Measurements from ENCODE around the gene GPR171.

Gene GPR171

DNA sequence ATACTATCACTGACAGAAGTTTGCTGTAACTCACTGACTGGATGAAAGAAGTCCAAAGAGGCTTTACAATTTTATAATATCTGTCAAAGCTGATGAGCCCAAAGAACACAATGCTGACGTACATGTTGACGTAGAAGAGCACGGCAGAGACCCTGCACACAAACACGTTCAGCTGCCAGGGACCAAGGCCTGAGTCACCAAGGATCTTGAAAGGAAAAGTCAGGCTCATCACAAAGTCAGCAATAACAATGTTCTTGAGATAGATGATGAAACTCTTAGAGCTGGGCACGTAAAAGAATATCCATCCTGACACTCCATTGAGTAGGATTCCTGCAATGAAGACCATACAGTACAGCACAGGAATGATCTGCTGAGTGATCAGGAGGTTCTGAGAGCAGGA, 10.9 kb upstream of the GPR171 start:
- DNase-seq (ENCODE audit: low read depth): no peak

DNA sequence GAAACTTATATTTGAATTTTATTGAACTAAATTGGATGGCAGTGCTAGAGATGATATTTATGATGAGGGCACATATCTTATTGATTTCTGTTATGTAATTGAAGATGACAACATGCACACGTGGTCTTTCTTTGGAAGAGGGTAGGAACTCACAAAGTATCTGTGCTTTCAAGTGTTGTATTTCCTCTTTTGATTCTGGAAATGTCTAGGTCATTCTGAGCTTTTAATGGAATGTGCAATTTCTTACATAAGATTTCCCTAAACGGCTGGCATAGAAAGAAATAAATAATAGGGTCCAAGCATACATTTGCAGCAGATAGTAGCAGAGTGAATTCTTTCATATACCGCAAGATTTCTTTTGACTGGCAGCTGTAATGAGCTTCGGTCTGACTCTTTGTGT, 10.1 kb upstream of the GPR171 start:
- DNase-seq (ENCODE audit: low read depth): no peak

DNA sequence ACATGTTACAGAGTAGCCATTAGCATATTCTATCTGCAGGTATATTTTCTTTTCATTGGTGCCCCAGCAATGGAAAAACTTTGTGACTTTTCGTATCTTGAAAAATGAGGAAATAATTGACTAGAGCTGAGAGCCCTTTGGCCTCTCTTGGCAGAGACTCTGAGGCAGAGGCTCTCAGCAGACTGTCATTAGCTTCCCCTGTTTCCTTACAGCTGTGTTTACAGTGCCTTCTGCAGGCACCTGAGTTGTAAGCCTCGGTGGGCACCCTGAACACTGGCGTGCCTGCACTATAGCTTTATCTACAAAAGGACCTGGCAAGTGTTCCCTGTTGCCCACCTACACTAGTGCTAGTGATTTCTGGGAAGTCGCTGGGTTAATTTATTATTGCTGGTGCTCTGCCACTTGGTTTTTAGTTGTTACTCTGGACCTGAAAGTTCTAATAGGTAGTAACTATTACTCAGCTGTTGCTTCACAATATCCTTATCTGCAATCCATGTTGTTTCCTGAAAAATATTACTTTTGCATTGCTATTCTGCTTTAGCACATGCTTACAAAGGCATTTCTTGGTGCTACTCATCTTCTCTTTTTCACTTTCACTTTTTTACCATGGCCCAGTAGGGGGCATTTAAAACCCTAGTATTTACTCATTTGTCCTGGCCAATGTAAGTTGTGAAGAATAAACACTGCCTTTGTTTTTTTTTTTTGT, 7.8 kb upstream of the GPR171 start:
- no peak for DNase-seq (ENCODE audit: low read depth)

DNA sequence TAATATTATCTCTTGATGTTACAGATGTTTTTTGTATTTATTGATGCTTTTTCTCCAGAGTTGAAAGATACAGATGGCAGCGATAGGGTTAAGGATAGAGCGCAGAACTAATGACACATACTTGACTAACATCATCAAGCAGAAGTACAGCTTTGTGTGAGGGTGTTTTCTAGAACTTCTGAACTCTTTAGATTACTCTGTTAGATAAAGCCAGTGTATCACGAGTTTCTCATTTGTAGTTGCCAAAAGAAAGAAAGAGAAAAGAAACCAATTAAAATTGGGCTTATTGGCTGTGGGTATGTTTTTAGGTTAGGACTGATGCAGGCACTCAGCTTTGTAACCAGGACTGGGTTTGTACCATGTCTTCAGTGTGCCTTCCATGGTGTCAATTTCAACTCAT, 6.6 kb upstream of the GPR171 start:
- DNase-seq (ENCODE audit: low read depth): no peak

DNA sequence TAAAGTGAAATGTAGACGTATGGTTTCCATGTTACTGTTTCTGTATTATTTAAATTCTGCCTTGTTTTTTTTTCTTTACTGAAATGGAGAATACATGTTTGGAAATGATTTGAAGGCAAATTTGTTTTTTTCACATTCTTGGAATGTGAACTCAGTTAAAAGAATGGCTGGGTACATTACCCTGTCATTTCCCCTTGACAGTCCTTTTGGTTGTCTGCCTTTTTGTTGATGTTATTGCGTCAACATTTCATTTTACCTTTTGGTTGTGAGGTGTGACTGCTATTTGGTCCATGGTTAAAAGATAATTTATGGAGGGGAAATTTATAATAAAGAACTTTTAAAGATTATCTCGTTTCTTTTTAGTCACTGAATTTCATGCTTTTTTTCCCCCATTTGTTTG, 3.2 kb upstream of the GPR171 start:
- no peak for DNase-seq (ENCODE audit: low read depth)

DNA sequence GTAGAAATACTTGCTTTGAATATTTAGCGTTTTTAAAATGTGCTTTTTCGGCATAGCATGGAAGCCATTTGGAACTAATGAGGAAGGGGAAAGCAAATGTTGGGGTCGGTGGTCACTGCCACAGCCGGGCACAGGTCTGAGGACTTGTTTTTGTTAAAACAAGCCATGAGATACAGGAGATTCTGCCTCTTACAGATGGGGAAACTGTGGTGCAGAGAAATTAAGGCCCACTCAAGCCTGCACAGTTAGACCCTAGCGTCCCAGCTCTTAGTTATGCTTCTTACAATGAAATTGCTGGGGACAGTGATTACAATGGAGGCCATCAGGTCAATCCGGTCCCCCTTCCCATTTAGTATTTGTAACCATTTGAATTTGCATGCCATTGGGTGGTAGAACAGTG, 2.5 kb upstream of the GPR171 start:
- no peak for DNase-seq (ENCODE audit: low read depth)

DNA sequence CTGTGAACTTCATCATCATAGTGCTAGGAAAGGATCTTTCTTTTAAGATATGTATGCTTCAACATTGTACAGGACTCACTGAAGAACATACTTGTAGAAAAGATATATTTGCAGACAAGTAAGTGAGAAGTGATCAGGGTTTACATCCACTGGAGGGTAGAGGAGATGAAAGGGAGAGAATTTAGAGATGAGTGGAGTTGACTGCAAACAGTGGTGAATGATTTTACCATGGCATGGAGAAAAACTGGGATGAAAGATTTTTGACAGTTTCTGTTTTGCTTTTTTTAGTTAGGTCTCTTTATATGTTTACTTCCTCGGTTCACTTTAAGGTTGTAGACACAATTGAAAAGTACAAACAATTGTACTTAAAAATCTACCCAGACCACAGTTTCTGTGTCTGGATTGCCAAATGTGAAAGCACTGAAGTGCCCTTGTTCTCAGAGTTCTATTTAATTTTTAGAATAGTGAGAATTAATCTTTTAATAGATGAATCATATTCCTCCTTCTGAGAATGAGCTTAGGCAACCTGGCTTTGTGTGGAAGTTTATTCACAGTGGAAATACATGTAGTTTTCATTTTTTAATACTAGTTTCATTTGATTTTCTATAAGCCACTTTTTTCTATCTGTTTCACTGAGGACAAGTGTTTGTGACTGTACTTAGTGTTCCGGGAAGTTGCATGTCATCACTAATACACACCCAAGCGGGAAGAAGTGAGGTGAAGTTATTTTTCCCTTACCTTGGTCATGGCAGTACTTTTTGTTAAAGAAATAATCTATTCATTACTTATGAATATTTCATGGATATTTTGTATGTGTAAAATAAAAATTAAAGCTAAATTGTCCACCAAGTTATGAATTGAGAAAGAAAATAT, 1.8 kb upstream of the GPR171 start:
- no peak for DNase-seq (ENCODE audit: low read depth)

DNA sequence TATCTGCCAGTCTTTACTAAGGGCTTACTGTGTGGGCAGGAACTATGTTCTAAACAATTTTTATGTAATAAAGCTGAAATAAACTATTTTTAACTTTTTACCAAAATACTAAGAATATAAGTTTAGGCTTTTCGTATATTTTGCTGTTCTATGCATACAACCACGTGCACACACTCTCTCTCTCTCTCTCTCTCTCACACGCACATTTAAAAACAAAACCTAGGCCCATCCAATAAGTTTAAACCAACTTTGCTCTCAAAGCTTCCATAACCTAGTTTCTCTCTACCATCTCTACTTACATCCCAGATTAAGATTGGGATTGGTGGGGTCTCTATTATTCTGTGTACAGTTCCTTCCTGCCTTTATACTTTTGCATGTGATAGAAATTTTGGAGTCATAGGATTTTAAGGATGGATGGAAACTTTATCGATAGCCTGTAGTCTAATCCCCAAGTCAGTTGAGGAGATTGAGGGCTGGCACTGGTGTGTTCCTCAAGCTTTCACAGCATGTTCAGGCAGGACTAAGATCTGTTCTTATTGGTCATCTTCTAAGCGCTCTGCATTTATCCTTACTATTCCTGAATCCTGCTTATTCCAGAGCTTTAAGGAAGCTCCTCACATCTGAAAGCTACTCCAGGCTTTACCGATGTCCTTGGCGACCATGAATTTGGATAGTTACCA, 1.8 kb downstream of the GPR171 start:
- DNase-seq (ENCODE audit: low read depth): no peak

DNA sequence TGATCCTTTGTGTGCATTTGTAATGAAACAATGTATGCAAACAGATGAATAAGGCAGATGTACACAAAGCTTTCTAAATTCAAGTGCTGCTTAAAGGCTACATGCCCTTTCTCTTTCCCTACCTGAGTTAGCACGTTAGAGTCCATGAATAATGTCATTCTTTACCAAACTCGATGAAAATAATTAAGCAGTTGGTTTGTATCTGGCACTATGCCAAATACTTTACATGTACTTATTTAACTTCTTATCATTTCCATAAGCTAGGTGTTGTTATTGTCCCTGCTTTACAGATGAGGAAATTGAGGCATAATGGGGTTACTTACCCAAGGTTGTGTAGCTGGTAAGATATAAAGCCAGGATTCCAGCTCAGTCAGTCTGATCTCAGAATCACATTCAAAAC, 2.4 kb downstream of the GPR171 start:
- no peak for DNase-seq (ENCODE audit: low read depth)

DNA sequence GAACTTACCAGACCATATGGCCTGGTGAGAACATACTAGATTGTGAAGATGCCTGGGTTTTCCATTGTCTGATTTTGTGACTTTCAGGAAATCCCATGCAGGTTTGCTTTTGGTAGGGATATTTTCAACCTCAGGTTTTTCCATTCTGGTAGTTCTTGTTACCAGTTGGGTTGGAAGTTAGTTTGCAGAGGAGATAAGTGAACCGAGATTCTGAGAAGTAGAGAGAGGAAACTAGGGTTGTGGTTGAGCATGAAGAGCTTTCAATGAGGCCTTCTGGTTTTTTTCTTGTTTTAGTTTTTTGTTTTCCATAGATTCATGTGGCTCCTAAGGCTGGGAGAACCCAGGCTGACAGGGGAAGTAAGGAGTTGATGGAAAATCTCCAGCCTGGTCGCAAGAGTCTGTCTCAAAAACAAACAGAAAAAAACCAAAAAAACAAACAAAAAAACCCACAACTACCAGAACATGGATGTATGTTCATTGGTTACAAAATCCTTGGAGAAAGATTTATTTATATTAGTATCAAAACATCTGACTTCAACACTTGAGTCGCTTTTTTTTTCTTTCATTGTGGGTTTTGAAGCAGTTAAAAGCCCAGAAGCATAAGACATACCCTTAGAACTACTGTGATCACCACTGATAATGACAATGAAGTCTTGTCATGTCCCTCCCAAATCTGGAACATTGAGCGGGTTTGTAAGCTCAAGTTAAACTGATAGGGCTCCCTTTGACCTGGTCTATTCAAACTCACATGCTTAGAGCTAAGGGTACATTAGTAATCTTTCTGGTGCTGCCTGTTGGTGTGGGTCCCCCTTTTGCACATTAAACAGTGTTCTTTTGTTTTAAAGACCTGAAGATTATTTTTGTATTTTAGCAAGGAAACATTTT, 3.2 kb downstream of the GPR171 start:
- no peak for DNase-seq (ENCODE audit: low read depth)

DNA sequence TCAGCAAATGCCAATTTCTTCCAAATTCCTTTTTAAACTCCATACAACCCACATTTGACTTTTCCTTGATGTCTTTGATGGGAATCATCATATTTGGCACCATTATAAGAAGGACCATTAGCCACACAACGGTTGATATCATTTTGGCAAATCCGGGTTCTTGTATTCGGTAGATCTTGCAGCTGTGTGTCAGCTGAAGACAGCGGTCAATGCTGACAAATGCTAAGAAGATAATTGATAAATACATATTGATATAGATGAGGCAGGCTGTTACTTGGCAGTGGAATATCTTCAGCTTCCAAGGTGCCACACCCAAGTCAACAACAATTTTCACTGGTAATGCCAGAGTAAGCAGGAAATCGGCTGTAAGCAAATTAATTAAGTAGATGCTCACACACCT, 4.2 kb downstream of the GPR171 start:
- no peak for DNase-seq (ENCODE audit: low read depth)

DNA sequence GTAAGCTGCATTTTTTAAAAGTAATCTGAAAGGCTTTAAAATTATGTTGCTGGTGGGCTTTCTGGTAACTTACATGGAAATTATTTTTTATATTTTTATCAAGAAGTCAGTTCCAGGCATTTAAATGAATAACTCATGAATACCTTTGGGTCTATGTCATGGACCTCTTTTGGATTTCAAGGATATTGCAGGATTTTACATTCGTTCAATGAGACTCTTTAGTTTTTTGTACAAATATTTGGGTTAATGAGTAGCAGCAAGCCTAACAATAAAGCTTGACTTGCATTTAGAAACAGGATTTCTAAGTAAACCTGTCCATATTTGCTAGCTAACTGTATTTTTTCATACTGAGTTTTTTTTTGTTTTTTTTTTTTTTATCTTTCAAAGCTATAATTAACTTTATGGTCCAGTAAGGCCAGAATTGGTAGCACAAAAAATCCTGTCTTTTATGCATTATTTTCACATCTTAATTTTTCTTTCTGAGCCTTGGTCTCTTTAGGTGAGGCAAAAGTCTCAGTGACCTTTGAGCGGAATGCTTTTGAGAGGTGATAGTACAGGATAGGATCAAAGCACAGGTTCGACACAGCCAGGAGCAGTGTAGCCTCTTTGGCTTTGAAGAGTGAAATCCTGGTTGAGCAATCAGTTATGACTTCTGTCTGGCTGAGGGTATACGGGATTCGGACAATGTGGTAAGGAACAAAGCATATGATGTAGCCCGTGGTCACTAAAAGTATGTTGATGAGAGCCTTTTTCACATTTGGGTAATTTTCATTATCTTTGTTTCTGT, 4.8 kb downstream of the GPR171 start:
- DNase-seq (ENCODE audit: low read depth): no peak

DNA sequence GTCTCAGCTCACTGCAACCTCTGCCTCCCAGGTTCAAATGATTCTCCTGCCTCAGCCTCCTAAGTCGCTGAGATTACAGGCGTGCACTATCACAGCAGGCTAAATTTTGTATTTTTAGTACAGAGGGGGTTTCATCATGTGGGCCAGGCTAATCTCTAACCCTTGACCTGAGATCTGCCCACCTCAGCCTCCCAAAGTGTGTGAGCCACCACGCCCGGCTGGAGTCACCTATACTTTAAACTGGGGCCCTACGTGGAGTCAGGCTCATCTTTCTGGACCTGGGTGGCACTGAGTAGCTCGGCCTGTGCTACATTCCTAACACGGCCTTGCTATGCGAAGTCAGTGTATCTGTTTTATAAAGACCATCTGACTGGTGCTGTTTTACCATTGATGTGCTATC, 5.8 kb downstream of the GPR171 start:
- no peak for DNase-seq (ENCODE audit: low read depth)

DNA sequence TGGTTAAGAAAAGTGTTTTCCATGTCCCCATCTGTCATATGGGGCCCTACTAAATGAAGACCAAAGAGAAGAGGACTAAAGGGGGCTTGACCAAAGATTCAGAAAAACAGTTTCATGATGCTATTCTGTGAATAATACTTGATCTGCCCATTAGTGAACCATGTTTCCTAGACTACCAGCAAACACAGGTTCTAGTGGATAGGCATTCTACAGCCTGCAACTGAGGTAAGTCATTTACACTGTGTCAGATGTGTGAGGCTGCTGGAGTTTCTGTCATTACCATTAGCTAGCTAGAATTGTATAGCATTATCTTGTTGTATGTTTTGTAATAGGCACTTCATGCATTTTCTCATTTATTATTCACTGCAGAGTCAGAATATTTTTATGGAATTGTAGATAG, 6.6 kb downstream of the GPR171 start:
- no peak for DNase-seq (ENCODE audit: low read depth)

DNA sequence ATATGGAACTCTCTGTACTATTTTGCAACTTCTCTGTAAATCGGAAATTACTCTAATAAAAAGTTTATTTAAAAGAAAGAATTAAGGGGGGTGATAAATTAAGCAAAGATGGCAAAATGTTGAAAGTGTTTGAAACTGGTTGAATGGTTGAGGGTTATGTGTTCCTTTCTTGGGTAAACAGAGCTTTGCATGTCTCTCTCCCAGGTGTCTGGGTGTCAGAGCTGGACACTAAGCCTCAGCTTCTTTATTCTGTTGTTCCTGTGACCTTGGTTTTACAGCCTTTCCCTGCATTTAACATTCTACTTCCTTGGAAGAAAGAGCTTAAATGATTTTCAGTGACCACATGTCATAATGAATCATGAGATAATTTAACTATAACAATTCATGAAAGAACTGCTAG, 7.2 kb downstream of the GPR171 start:
- no peak for DNase-seq (ENCODE audit: low read depth)

DNA sequence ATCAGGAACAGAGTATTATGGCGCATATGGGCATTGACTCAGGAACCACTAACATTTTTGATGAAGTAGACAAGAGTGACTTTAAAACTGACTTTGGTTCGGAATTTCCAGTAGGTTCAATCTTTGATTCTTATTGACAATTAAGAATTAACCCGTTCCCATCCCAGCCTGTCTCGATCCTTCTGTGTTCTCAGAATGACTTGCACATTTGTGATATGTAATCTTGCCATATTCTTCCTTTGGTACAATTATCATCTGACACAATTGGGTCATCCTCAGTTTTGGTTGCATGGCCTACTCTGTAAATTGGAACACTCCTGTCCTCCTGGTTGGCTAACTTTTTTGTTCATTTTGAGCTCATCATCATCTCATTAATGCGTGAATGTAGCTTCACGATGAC, 10.5 kb downstream of the GPR171 start:
- no peak for DNase-seq (ENCODE audit: low read depth)

DNA sequence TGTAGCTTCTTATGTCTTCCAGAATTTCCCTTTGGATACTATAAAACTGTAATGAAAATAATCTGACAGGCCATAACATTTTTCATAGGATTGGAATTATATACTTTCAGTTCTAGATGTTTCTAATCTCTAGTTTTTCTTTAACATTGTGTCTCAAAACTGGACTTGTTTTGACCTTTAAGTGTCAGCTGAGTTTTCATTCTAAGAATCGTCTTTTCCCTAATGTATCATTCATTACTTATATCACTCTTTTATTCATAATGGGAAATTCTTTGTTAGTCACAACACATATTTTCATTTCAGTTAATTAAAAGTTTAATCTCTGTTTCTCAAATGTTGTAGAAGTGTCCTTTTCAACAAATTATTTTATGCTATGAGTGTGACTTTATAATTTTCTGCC, 11.9 kb downstream of the GPR171 start:
- DNase-seq (ENCODE audit: low read depth): no peak

DNA sequence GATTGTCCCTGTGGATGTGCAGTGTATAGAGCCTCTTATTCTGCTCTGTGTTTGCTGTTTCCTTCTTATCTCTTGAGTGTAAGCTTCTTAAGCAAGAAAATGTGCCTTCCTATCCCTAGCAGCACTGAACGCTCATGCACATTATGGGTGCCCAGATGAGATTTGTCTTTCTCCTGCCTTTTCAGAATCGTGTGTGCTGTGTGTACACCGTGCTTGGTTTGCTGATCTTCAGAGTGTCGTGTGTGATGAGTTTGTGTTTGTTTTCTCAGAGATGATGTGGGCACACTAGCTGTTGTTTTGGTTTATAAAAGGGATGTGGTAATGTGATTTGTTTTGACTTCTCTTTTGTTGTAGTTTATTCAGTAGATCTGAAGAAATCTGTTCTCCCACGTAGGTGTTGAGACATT, 19.7 kb downstream of the GPR171 start:
- DNase-seq (ENCODE audit: low read depth): no peak

DNA sequence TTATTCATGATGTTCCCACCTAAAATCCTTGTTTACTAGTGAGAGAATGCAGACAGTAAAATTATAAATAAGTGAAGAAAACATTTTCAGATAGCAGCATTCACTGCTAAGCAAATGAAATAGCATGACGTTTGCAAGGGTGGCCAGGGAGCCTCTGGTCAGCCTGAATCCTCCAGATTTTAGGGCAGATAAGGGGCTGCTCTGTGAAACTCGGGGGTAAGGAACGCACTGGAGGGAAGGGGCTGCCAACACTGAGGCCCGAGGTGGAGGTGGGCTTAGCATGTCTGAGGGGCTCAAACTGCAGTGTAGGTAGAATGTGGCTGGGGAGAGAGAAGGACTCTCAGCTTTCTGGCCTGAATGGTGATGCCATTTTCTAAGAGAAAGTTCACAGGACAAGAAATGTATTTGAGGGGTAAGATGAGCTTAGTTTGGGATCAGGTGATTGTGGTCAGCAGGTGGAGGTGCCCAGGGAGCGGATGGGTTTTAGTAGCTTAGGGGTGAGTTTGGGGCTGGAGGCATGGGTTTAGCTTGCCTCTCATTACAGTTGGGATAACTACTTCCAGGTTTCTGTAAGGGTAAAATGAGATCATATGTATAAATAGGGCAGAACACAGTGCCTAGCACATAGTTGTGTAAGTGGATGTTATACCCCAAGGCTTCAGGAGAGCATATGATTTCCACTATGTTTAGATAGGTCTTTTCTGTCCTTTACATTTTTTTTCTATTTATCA, 20.5 kb downstream of the GPR171 start:
- no peak for DNase-seq (ENCODE audit: low read depth)

DNA sequence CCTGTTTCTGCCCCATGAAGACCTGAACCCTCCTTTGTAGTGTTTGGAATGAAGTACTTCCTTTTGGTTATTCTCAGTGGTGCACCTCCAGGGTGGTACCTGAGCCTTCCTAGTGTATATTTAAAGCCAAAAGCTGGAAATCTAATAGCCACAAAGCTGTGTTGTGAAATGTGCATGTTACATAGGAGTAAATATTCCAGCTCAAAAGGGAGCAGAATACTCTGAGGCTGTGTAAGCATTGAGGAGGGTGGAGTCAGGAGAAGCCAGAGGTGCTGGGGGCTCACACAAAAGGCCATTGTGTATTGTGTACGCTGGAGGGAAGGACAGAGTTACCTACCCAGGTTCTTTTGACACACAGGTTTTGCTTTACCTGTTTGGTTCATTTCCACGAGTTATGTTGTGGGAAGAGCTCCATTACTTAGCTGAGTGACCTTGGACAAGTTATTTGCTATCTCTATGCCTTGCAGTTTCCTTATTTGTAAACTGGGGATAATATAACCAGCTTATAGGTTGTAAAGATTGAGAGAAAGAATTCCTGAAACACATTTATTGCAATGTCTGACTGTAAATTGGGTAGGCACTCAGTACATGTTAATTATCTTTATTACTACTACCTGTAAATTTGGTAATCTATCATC, 24.7 kb downstream of the GPR171 start:
- DNase-seq (ENCODE audit: low read depth): no peak

Data from stimulated activated CD4-positive, alpha-beta T cell treated with anti-CD3 and anti-CD28 coated beads, Interleukin-2, amount 100 ng/mL, for 4 hours (primary cell).